Measurements from ENCODE around the gene PAXX.

DNA sequence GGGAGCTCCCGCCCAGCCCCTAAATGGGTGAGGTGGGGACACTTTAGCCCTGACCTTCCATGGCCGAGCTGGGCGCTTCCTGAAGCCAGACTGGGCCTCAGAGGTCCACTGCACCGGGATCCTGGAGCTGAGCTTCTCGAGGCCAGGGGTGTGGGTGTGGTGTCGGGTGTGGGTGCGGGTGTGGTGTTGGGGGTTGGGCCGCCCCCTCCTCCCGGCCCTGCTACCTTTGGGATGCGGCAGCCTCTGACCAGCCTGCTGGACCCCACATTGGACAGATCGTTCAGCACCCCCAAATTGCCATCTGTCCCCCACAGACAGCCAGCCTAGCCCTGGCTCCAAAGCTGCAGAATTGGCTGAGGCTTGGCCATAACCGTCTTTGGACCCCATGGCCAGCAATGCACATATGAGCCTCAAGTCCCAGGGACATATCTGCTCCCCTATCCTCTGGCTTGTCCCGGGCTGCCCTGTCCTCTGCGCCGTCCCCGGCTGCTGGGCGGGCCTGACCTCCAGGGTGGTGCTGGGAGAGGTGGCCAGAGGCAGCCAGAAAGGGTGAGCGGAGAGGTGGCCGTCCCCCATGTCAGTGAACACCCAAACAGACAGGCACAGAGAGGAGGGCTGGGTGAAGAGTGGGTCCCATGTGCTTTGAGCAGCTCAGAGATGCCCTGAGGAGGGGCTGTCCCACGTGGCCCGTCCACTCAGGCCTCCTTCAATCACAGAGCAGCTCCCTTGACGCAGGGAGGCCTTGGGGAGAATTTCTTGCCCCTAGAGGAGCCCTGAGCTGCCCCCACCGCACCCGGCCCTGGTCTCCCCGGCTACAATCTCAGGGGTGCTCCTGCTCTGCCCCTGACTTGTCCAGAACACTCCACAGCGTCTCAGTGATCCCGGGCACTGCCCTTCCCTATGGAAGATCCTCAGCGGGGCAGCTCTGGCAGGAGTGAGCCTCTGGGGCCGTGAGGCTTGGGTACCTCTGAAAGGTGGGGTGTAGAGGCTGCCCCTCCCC lies 18.3 kb upstream of the PAXX start:
- TF ChIP-seq CTCF (IDR thresholded peaks at IDR 0.05) (no peak), POLR2A (IDR thresholded peaks at IDR 0.05) (no peak)

Data from Peyer's patch (tissue), 4 donors.